Aorta (tissue), 5 donors: ENCODE data around the gene KDM2B. TPM values are rescaled to one million over a fixed set of nuclear protein-coding genes. Genes with fewer than 3 reads are reported as not detected.

Source experiments
- ATAC-seq: fragments of 200-7000 bp; cut with Tn5 transposase; one replicate; pipeline ENCODE4 v1.9.1; 2022; ENCODE audit warnings: moderate library complexity; ENCODE audit not compliant: low FRiP score
- DNase-seq, 2 donors: peaks; one replicate each; pipeline ENCODE4 v3.0.0-alpha.2; 2020
- H3K27ac ChIP-seq, 2 donors: one replicate each; pipeline ENCODE4 v1.5.1; 2013; ENCODE audit warnings: low read length in 2 of 2, mild to moderate bottlenecking in 2 of 2, moderate library complexity in 2 of 2, control low read depth in 1 of 2, inconsistent platforms in 1 of 2, low read depth in 1 of 2
- H3K27me3 ChIP-seq, 2 donors: one replicate each; pipeline ENCODE4 v1.6.1; 2013; ENCODE audit warnings: control low read depth in 1 of 2, low read length in 1 of 2, mild to moderate bottlenecking in 1 of 2, moderate library complexity in 1 of 2; ENCODE audit not compliant: insufficient read depth in 2 of 2, control insufficient read depth in 1 of 2
- H3K36me3 ChIP-seq, 2 donors: one replicate each; pipeline ENCODE4 v1.6.1; 2013; ENCODE audit warnings: control low read depth in 1 of 2, low read length in 1 of 2, mild to moderate bottlenecking in 1 of 2; ENCODE audit not compliant: insufficient read depth in 2 of 2, control insufficient read depth in 1 of 2
- H3K4me1 ChIP-seq, 2 donors: one replicate each; pipeline ENCODE4 v1.6.1; 2013; ENCODE audit warnings: low read length in 2 of 2, control low read depth in 1 of 2, mild to moderate bottlenecking in 1 of 2, moderate library complexity in 1 of 2; ENCODE audit not compliant: insufficient read depth in 2 of 2, control insufficient read depth in 1 of 2
- H3K4me3 ChIP-seq, 2 donors: one replicate each; pipeline ENCODE4 v1.5.1; 2013; ENCODE audit warnings: low read length in 2 of 2, control low read depth in 1 of 2, mild to moderate bottlenecking in 1 of 2
- H3K9me3 ChIP-seq: one replicate; pipeline ENCODE4 v1.6.1; 2013; ENCODE audit warnings: mild to moderate bottlenecking, low read length; ENCODE audit not compliant: control insufficient read depth
- WGBS, 2 donors: extraction: QIAGEN DNeasy Blood & Tissue Kit; methylation state at CpG; one replicate each; pipeline ENCODE4 v1.1.7; 2013; 5-methylcytosine and 5-hydroxymethylcytosine counted together
- intact Hi-C, 2 donors: fragments of 100-400 bp; cut with DNase I; formaldehyde crosslinking; loops; one replicate each; pipeline versions ENCODE4 v1.14.2 to v1.15.0; 2022
- polyA plus RNA-seq, 2 donors: library from polyadenylated mRNA; stranded (reverse); fragments of 200-250 nt; gene quantifications; one replicate each; pipeline ENCODE4 v1.2.3, GENCODE V29; 2013
- total RNA-seq, 2 donors: library from RNA; stranded (reverse); fragmentation: NEBNext Ultra II Directional; extraction: Animal tissue kit (Norgen Biotek cat#: 25700); gene quantifications; one replicate each; pipeline ENCODE4 v1.2.1, GENCODE V29; 2021
- donor health status: healthy with polysubstance abuse.
- donor health status: Bipolar disorder and iron deficiency.
- donor health status: DM: no; HTN: no; CAD: no.
- donor health status: DM: no; HTN: no; CAD: no.
- donor health status: DM: yes; HTN: yes; CAD: no.

The KDM2B gene
- total and polyA plus RNA-seq, 4 donors, result 8.0 to 28.0 (median 14.3) TPM

DNA sequence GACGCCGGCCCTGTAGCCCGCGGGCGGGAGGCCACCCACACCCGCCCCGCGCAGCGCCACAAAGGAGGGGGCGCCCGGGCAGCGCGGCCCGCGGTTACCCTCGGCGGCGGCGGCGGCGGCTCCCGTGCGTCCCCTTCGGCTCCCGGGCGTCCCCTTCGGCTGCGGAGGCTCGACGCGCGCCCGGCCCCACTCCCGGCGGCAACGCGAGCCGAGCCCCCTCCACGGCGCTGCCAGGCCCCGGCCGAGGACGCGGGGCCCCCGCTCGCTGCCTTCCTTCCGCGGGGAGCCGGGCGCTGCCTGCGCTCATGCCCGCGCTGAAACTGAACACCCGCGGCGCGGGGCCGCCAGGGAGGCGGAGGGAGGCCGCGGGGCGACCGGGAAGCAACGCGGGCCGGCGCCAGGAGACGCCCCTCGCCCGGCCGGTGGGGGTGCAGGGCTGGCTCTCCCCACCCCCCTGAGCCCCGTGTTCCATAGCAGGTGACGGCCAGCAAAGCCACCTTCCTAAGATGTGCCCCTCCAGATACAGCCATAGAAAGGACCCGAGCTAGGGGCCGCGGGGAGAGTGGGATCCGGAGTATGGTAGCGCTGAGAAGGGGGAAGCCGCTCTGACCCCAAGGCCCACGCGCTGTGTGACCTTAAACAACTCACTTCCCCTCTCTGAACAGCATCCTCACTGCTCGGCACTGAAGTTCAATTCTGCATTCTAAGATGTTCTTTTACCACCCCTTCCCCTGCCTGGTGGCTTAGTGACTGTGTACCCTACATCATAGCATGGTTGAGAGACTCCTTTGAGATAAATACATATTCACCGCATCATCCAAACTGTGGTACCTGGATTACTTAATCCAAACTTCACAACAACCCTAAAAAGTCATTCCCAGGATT is 42.8 kb downstream of the KDM2B start:
- no peaks in the 10 kb centered on the region for H3K4me1 ChIP-seq
- H3K9me3 ChIP-seq, result no peaks in the 10 kb centered on the region
- no peaks in the 10 kb centered on the region for H3K27me3 ChIP-seq
- ATAC-seq (no peak), DNase-seq (peak in 1 of 2 donors; percentile 81)
- H3K36me3 ChIP-seq, result no peaks in the 10 kb centered on the region
- 4 to 5% methylated on average over 68 to 83 of the region's 83 CpGs for WGBS, 2 donors
- peak overlapping the region; percentile 51 to 70 for H3K4me3 ChIP-seq
- H3K27ac ChIP-seq, result peak overlapping the region; percentile 29 to 65
- intact Hi-C loops, result no loop called here

DNA sequence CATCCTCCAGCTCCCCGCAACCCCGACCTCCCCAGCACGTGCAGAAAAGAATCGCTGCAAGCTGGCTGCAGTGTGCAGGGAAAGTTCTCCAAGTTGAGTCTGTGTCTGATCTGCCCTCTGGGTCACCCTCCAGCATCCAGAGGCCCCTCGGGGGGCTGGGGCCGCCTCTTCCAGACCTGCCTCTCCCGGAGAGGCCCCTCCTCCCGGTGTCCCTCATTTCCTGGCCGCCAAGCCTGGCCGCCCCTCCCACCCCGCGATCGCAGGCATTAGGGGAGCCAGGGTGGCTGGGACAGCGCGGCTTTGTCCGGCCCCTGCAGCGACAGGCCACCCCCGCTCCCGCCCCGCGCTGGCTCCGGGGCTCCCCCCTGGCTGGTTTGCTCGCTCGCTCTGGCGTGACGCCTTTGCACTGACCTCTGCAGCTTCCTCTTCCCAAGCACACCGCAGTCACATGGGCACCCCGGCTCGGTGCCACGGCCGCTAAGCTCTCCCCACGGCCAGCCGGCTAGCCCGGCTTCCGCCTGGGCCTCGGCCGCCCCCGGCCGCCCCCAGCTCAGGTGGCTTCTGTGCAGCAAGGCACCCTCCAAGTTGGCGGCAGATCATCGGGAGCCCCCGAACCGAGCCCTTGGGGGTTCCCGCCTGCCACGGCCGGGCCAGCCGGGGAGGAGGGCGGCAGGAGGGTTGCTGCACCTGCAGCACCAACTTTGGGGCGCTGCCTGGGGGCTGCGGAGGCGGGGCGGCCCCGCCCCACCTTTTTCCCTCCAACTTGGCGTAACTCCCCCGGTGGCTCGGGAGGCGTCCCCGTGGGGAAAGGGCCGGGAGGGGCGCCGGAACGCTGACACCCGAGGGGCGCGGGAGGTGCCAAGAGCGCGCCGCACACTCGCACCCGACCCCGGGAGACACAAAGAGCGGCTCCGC is 43.7 kb downstream of the KDM2B start:
- peak overlapping the region; percentile 29 to 65 for H3K27ac ChIP-seq
- peak overlapping the region; percentile 51 to 70 for H3K4me3 ChIP-seq
- ATAC-seq (peak; percentile 85), DNase-seq (peak; percentile 93 to 94)
- no peaks in the 10 kb centered on the region for H3K9me3 ChIP-seq
- no peaks in the 10 kb centered on the region for H3K27me3 ChIP-seq
- intact Hi-C loops, result no loop called here
- 0 to 1% methylated on average over 67 to 73 of the region's 73 CpGs for WGBS, 2 donors
- H3K4me1 ChIP-seq, result no peaks in the 10 kb centered on the region
- H3K36me3 ChIP-seq, result no peaks in the 10 kb centered on the region

DNA sequence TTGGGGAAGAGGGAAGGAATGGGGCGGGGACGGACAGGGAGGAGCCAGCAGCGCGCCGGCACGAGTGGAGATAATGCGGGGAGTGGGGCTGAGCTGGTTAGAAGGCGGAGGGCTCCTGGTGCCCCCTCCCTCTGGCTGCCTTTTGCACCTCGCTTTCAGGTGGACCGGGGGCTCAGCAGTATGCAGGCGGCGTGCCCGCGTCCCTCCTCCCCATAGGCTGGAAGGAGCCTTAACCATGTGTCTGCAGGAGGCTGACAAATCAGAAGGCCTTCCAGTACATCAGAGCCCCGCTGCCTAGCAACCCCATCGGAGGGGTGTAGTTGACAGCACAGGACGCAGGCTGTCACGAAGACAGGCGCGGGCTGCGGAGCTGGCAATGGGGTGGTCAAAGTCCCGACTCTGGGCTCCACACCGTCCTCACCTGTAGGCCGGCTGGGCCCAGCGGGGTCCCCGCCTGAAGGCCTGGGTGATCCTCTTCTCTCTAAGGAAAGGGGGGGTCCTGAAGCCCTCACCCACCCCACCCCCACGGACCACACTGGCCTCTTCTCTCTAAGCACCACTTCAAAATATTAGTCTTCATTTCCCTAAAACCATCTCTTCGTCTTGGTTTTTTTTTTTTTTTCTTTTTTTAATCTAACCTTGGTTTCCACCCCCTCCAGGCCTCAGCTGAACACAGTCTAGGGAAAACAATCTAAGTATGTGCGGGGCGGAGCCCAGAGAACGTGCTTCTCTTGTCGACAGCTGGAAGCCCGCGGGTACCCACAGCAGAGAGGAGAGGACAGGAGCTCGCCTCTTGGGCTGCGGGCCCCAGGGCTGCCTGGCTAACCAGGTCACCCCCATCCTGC is 44.5 kb downstream of the KDM2B start:
- no peaks in the 10 kb centered on the region for H3K9me3 ChIP-seq
- no peaks in the 10 kb centered on the region for H3K27me3 ChIP-seq
- intact Hi-C loops, result no loop called here
- H3K4me3 ChIP-seq, result peak overlapping the region; percentile 51 to 70
- no peaks in the 10 kb centered on the region for H3K4me1 ChIP-seq
- ATAC-seq (peak; percentile 87), DNase-seq (peak; percentile 94)
- WGBS, 2 donors, result 0 to 2% methylated on average over 32 to 36 of the region's 36 CpGs
- peak overlapping the region in 1 of 2 donors; percentile 65 for H3K27ac ChIP-seq
- no peaks in the 10 kb centered on the region for H3K36me3 ChIP-seq

DNA sequence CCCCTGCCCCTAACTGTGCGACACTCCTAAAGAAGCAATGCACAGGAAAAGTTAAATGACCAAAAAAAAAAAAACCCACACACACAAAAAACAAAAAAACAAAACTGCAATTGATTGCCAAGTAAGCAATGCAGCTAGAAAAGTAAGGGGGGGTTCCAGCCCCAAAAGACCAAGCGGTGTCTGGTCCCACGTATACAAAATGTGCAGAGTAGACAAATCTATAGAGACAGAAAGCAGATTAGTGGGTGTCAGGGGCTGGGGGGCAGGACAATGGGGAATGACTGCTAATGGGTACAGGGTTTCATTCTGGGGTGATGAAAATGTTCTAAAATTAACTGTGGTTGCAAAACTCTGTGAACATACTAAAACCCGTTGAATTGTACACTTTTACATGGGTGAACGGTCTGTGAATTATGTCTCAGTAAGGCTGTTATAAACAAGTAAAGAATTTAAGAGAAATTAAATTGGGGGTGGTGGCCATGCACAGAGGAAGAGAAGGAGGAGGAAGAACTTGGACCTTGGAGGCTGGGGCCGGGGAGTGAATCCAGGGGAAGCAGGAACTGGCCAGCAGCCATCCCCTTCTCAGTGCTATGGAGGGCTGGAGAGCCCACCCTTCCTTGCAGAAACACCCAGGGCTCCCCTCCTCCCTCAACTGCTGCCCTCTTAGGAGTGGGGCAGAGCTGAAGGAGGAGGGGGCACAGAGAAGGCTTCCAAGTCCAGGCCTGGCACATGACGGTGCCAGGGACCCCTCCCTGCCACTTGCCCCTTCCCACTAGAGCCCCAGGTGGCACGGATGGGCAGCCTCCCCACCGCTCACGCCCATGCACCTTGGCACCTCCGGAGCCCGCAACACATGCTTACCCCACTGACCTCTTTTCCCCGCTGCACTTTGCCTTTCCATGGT is 45.4 kb downstream of the KDM2B start:
- no peak for DNase-seq
- Histone ChIP-seq H3K4me1 (no peaks in the 10 kb centered on the region), H3K9me3 (no peaks in the 10 kb centered on the region), H3K36me3 (no peaks in the 10 kb centered on the region), H3K4me3 (peak overlapping the region in 1 of 2 donors; percentile 22), H3K27me3 (no peaks in the 10 kb centered on the region), H3K27ac (no peak overlapping the region)
- no peak for ATAC-seq
- 26 to 29% methylated on average over 12 to 13 of the region's 13 CpGs for WGBS, 2 donors
- intact Hi-C loops, result no loop called here

DNA sequence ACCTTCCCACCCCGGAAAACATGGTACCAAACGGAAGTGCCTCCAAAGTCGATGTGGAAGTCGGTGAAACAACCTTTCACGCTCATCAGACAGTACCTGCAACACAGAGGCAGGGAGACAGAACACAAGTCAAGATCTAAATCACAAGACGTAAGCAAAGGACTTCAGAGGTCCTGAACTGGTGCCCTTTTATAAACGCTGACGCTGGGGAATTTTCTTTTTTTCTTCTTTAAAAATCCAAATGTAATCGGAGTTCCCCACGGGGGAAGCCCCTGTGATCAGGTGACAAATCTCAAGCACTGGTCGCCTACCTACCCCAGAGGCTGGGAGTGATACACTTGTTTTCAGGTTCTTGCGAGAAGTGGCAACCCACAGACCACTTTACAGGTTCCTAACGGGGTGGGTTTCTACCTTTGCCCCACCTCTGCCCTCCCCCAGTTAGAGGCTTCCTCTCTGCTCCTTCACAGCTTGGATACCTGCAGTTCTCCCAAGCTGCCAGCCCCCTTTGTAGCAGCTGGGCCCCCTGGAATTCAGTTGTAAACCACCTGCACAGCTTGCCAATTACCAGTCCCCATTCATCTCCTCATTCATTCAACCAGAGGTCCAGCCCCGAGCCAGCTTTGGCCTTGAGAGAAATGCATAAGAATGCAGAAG is 46.2 kb downstream of the KDM2B start:
- WGBS, 2 donors, result 92 to 93% methylated on average over 14 of the region's 14 CpGs
- DNase-seq (no peak), ATAC-seq (no peak)
- intact Hi-C loops, result no loop called here
- H3K9me3 ChIP-seq, result no peaks in the 10 kb centered on the region
- H3K4me1 ChIP-seq, result no peaks in the 10 kb centered on the region
- no peaks in the 10 kb centered on the region for H3K36me3 ChIP-seq
- no peak overlapping the region for H3K27ac ChIP-seq
- H3K27me3 ChIP-seq, result no peaks in the 10 kb centered on the region
- no peak overlapping the region for H3K4me3 ChIP-seq

DNA sequence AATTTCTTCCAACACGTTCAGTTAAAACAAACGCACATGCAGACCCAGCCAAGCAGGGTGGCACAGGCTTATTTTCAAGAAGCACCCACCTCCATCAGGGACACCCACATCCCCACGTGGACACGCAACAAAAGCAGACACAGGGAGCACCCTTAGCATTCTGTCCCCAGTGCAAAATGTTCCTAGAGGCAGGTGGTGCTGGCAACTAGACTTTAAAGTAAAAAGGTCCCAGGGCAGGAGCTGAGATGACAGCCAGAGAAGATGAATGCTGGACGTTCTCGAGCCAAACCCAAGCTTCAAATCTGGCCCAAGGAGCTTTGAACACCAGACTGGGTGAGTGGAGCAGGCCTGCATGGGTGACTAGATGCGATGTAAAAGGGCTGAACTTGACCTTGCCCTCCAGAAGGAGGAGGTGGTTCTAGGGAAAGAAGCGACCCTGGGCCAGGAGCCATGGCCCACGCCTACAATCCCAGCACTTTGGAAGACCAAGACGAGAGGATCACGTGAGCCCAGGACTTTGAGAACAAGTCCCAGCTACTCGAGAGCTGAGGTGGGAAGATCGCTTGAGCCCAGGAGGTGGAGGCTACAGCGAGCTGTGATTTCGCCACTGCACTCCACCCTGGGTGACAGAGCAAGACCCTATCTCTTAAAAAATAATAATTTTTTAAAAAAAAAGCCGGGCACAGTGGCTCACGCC is 47.3 kb downstream of the KDM2B start:
- 60 to 61% methylated on average over 17 of the region's 17 CpGs for WGBS, 2 donors
- no peak for DNase-seq
- no peak overlapping the region for H3K27ac ChIP-seq

More for the DNA sequence above, 47.3 kb downstream of the KDM2B start:
- Histone ChIP-seq H3K4me1 (no peaks in the 10 kb centered on the region), H3K9me3 (no peaks in the 10 kb centered on the region), H3K27me3 (no peaks in the 10 kb centered on the region), H3K4me3 (no peak overlapping the region), H3K36me3 (no peaks in the 10 kb centered on the region)
- intact Hi-C loops, result no loop called here
- no peak for ATAC-seq
